Activated naive CD8-positive, alpha-beta T cell treated with anti-CD3 and anti-CD28 coated beads, Interleukin-2, amount 50 U/mL, for 16 hours (primary cell): ENCODE results near the gene AUNIP.

Experiments
- DNase-seq: peaks from one replicate; pipeline ENCODE4 v3.0.0-alpha.2; 2020; ENCODE audit warnings: low read depth, low spot score

The AUNIP gene

GRCh38 chr1:25888426-25888987 is 29.2 kb upstream of the AUNIP start:
- DNase-seq: no peak

GRCh38 chr1:25885602-25886001 is 26.3 kb upstream of the AUNIP start:
- no peak for DNase-seq

- no peak for DNase-seq
Measured at GRCh38 chr1:25881266-25881665, 22.0 kb upstream of the AUNIP start.

- no peak for DNase-seq
Measured at GRCh38 chr1:25880518-25880917, 21.3 kb upstream of the AUNIP start.

GRCh38 chr1:25879675-25880074 is 20.4 kb upstream of the AUNIP start:
- no peak for DNase-seq

GRCh38 chr1:25878690-25879089 is 19.4 kb upstream of the AUNIP start:
- no peak for DNase-seq

- DNase-seq: no peak
Measured at GRCh38 chr1:25877155-25877554, 17.9 kb upstream of the AUNIP start.

GRCh38 chr1:25876693-25877077 is 17.4 kb upstream of the AUNIP start:
- no peak for DNase-seq

- no peak for DNase-seq
Measured at GRCh38 chr1:25875856-25876692, 16.8 kb upstream of the AUNIP start.

GRCh38 chr1:25875154-25875855 is 16.0 kb upstream of the AUNIP start, which contains the start of gene PAQR7:
Gene PAQR7 (minus strand): TSS chr1:25875708. CDS start chr1:25863839, 11,869 bp downstream.
- DNase-seq: peak; percentile 26

- DNase-seq: no peak
Measured at GRCh38 chr1:25874635-25875153, 15.4 kb upstream of the AUNIP start.

GRCh38 chr1:25874209-25874608 is 15.0 kb upstream of the AUNIP start:
- DNase-seq: no peak

GRCh38 chr1:25873120-25873519 is 13.9 kb upstream of the AUNIP start:
- DNase-seq: no peak

GRCh38 chr1:25872713-25873112 is 13.5 kb upstream of the AUNIP start:
- no peak for DNase-seq

- DNase-seq: no peak
Measured at GRCh38 chr1:25871704-25872494, 12.6 kb upstream of the AUNIP start.

- no peak for DNase-seq
Measured at GRCh38 chr1:25871086-25871703, 11.9 kb upstream of the AUNIP start.

- no peak for DNase-seq
Measured at GRCh38 chr1:25870614-25871013, 11.4 kb upstream of the AUNIP start.

GRCh38 chr1:25869909-25870606 is 10.8 kb upstream of the AUNIP start:
- no peak for DNase-seq

GRCh38 chr1:25867210-25867991 is 8.1 kb upstream of the AUNIP start:
- DNase-seq: no peak

GRCh38 chr1:25866288-25866687 is 7.0 kb upstream of the AUNIP start:
- DNase-seq: no peak
